Measurements from ENCODE around the gene SLC24A1.

- no peak for TF ChIP-seq CTCF (conservative IDR thresholded peaks at IDR 0.05; ENCODE audit: low read length)
- TF ChIP-seq EZH2phosphoT487 (IDR thresholded peaks at IDR 0.05; ENCODE audit: borderline replicate concordance, low read depth, low read length): no peak
Observed at GRCh38 chr15:65695081-65695480, 73.3 kb downstream of the SLC24A1 start.
